ENCODE results near the gene MC5R.
"Not testable (repeated sequence)": the region's sequence is repeated elsewhere in the genome, so short reads cannot be mapped to it uniquely, and the experiment has no call there.

The MC5R gene

DNA sequence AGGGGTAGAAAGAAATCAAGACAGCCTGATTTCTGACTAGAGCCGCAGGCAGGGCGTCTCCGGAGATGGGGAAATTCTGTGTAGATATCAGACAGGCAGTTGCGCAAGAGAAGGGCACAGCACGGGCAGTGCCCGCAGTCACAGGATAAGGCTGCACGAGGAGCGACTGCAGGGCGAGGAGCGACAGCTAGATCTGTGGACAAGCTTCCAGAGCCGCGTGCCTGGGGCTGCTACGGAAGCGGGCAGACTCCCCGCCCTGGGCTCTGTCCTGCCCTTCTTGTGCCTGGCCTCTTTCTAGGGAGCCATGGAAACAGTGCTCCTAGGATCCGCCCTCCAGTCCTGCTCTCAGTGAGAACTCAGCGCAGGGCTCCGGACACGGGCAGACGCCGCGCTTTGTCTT, 12.6 kb downstream of the MC5R start:
- DNase-seq (ENCODE audit: low read depth in 1 of 2, low spot score in 1 of 2), result no peak

DNA sequence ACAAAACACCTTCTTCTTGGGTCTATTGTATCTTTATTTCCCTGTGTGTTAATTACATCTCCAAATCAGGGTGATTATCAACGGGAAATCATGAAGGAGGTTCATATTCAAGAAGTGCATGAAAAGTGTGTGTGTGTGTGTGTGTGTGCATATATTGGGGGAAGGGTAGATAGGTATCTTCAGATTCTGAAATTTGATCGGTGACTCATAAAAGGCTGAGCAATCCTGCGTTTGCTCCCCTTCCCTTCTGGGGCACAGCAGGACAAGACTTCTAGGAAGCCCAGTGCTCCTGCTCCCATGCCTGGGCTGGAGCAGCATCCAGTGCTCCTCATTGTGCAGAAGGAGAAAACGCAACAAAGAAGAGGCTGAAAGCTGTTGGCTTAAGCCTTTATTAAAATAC, 25.8 kb downstream of the MC5R start:
- no peak for DNase-seq (ENCODE audit: low read depth in 1 of 2, low spot score in 1 of 2)

GRCh38 chr18:13862898-13863297, 38.9 kb downstream of the MC5R start:
- DNase-seq (ENCODE audit: low read depth in 1 of 2, low spot score in 1 of 2), result not testable (repeated sequence)

GRCh38 chr18:13868501-13869271, 44.7 kb downstream of the MC5R start:
- DNase-seq (ENCODE audit: low read depth in 1 of 2, low spot score in 1 of 2), result no peak

DNA sequence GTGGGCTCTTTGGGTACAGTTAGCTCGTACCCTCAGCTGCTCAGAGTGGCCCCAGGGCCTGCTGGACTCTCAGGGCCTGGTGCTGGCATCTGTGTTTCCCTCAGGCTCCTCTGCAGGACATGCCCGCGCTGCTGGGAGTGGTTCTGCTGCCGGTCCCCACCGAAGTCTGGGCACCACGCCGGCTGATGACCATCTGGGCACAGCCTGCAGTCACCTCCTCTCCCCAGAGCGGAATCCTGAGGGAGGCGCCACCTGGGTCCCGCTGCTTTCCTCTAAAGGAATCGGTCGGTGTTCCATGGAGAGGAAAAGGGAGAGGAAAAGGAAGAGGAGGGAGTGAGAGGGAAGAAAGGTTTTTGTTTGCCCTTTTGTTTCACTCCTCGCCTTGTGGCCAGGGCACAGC, 47.8 kb downstream of the MC5R start:
- no peak for DNase-seq (ENCODE audit: low read depth in 1 of 2, low spot score in 1 of 2)

GRCh38 chr18:13872373-13872772, 48.4 kb downstream of the MC5R start:
- DNase-seq (ENCODE audit: low read depth in 1 of 2, low spot score in 1 of 2), result no peak

- DNase-seq (ENCODE audit: low read depth in 1 of 2, low spot score in 1 of 2), result no peak
These were observed 49.0 kb downstream of the MC5R start for GRCh38 chr18:13872932-13873331.

GRCh38 chr18:13874558-13874957, 50.6 kb downstream of the MC5R start:
- no peak for DNase-seq (ENCODE audit: low read depth in 1 of 2, low spot score in 1 of 2)
